Activated CD4-positive, alpha-beta T cell treated with anti-CD3 and anti-CD28 coated beads for 36 hours (primary cell): ENCODE measurements around the gene ZCWPW2. TPM values are rescaled to one million over a fixed set of nuclear protein-coding genes. Genes with fewer than 3 reads are reported as not detected.

Source experiments
- ATAC-seq: fragments of 200-7000 bp; cut with Tn5 transposase; one replicate; pipeline ENCODE4 v1.10.0; 2021; ENCODE audit warnings: mild to moderate bottlenecking, moderate library complexity
- CTCF ChIA-PET: fragments of 350-600 bp; sonication (Branson Sonifier 250); formaldehyde crosslinking; loops from one replicate; lab custom pipeline; 2021; ENCODE audit warnings: antibody characterized with exemption; lab: Charles Lee
- POLR2A ChIA-PET: fragments of 350-600 bp; sonication (Branson Sonifier 250); formaldehyde crosslinking; loops from one replicate; lab custom pipeline; 2021; ENCODE audit warnings: antibody characterized with exemption, inconsistent platforms; lab: Charles Lee
- DNase-seq: peaks from one replicate; pipeline ENCODE4 v3.0.0-alpha.2; 2020
- H3K27ac Mint-ChIP-seq: one replicate; pipeline ENCODE4 v1.8.0; 2021; ENCODE audit warnings: mixed read lengths
- H3K27me3 Mint-ChIP-seq: one replicate; pipeline ENCODE4 v1.8.0; 2021; ENCODE audit warnings: mixed read lengths
- H3K36me3 Mint-ChIP-seq: one replicate; pipeline ENCODE4 v1.8.0; 2021; ENCODE audit warnings: low read depth, mixed read lengths
- H3K4me1 Mint-ChIP-seq: one replicate; pipeline ENCODE4 v1.8.0; 2021; ENCODE audit warnings: mixed read lengths
- H3K4me3 Mint-ChIP-seq: one replicate; pipeline ENCODE4 v1.8.0; 2021; ENCODE audit warnings: mild to moderate bottlenecking, moderate library complexity, mixed read lengths
- H3K9me3 Mint-ChIP-seq: one replicate; pipeline ENCODE4 v1.8.0; 2021; ENCODE audit warnings: low read depth, mixed read lengths
- intact Hi-C, 2 experiments: fragments of 100-400 bp; cut with DNase I in 1 of 2; cut with micrococcal nuclease in 1 of 2; formaldehyde crosslinking; loops; one replicate each; pipeline versions ENCODE4 v1.14.2 to v1.15.1; 2022 to 2024; cut with DNase I, micrococcal nuclease
- total RNA-seq, 2 experiments: library from RNA; stranded (reverse); gene quantifications; one replicate each; pipeline ENCODE4 v1.2.3, GENCODE V29; 2021

The ZCWPW2 gene
- total RNA-seq, 2 experiments from 2014 or later = 0.37 to 0.39 TPM

DNA sequence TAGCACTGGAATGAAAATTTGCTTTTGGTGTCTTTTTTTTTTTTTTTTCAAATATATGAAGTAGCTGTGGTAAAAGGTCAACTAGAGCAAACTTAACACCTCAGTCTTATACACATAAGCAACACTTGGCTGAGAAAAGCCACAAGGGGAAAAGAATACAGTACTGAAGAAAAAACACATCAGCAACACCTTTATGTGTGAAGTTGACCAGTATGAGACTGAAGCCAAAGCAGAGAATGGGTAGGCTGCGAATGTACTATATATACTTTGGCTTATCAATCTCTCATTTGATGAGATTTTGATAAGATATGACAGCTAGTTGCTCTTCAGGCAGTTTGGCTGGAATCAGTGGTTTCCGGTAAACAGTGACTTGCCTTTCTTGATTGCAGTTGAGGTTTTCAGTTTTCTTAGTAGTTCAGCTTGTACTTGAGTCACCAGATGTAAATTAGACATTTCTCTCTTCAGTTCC lies 22.0 kb upstream of the ZCWPW2 start:
- intact Hi-C loops = loop anchor here (1.0 to 10.0 kb wide), 8 partner anchors 9 to 1192 kb away; partner anchors contain the start of genes AZI2 (in 2 of the 2), SLC4A7 (in 2 of the 2), ZCWPW2 (in 2 of the 2) and CMC1 (in 1 of the 2)
- peak; percentile 54 for DNase-seq
- Mint-ChIP-seq H3K4me1 (peaks cover 14% of the 10 kb centered on the region), H3K4me3 (no peak overlapping the region), H3K27me3 (no peaks in the 10 kb centered on the region), H3K36me3 (peaks cover 16% of the 10 kb centered on the region), H3K9me3 (no peaks in the 10 kb centered on the region), H3K27ac (no peak overlapping the region)
- CTCF ChIA-PET = interaction anchor here (0.6 to 4.7 kb wide), 12 partner anchors 8 to 646 kb away, joined by 3 to 43 read pairs (median 6); partner anchors contain the start of genes AZI2, EOMES and ZCWPW2
- ATAC-seq = peak; percentile 89
- POLR2A ChIA-PET = interaction anchor here (0.6 to 1.4 kb wide), 4 partner anchors 22 to 615 kb away, joined by 3 to 12 read pairs (median 4); partner anchors contain the start of genes AZI2 and ZCWPW2

DNA sequence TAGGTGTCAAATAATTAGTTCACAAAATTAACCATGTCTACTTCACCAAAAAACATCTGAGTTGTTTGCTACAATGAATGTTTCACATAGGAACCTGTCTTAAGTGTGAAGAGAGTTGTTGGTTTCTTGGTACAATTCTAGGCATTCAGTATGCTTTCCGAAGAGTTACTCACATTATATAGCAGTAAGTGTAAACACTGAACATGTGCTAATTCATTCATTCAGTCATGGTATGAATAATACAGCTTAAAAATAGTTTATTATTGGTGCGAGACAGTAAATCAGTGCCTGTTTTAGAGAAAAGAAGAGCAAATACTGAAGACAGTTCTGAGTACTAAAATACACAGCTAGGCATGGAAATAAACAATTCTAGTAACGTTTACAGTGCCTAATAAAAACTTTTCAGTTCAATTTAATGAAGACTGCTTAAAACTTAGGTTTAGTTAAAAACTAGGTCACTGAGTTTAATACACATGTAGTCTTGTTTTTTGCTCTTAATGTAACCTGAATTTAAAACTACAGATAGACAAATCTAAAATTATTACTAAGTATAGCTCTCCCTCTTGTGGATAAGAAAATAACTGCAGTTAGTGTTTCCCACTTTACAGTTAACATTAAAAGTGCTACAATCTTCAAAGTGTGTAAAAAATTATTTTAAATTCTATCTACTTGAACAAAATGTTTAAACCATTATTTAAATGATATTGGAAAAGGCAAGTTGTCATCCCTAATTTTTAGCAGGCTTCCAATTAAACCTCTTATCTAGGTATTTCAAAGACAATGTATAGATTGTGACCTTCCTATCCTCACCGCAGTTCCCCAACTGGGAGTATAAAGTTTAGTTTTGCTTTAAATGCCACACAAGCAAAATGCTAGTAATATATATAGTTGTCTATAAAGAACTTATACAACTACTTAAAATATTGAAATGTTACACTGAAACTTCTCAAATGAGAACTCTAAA lies 20.1 kb upstream of the ZCWPW2 start:
- H3K27me3 Mint-ChIP-seq = no peaks in the 10 kb centered on the region
- POLR2A ChIA-PET = no interaction called here
- H3K9me3 Mint-ChIP-seq = no peaks in the 10 kb centered on the region
- intact Hi-C loops = loop anchor here (1.0 to 10.0 kb wide), 5 partner anchors 86 to 1194 kb away; partner anchors contain the start of genes SLC4A7 (in 2 of the 2) and CMC1 (in 1 of the 2)
- H3K36me3 Mint-ChIP-seq = peaks cover 13% of the 10 kb centered on the region
- H3K27ac Mint-ChIP-seq = no peak overlapping the region
- CTCF ChIA-PET = interaction anchor here (0.5 to 4.7 kb wide), 20 partner anchors 8 to 648 kb away, joined by 3 to 43 read pairs (median 4); partner anchors contain the start of genes AZI2, EOMES and ZCWPW2
- no peak overlapping the region for H3K4me3 Mint-ChIP-seq
- H3K4me1 Mint-ChIP-seq = peaks cover 14% of the 10 kb centered on the region
- no peak for ATAC-seq
- DNase-seq = no peak

DNA sequence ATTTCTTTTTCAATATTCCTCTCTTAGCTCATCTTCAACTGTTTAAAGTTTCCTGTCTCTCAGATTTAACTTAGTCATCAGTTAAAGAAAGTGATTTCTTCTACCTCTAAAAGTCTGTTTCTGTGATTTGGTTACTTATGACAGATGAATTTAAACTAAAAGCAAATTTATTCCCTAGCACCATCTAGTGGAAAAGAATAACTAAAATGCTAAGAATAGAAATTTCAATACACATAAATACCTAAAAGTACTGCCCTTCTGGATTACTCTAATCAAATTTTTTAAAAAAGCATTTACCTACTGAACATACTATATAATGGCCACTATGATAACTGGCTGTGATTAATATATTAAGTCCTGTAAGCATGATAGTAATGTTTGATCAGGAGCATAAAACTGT lies 14.0 kb upstream of the ZCWPW2 start:
- H3K4me3 Mint-ChIP-seq = no peak overlapping the region
- H3K4me1 Mint-ChIP-seq = peaks cover 6% of the 10 kb centered on the region
- CTCF ChIA-PET = interaction anchor here (0.9 to 1.8 kb wide), 3 partner anchors 9 to 622 kb away, joined by 4 to 7 read pairs (median 4); no protein-coding TSS in a partner anchor
- no peaks in the 10 kb centered on the region for H3K9me3 Mint-ChIP-seq
- no peak for DNase-seq
- ATAC-seq = no peak
- H3K27me3 Mint-ChIP-seq = no peaks in the 10 kb centered on the region
- H3K27ac Mint-ChIP-seq = no peak overlapping the region
- intact Hi-C loops = no loop called here
- H3K36me3 Mint-ChIP-seq = peaks cover 12% of the 10 kb centered on the region
- POLR2A ChIA-PET = no interaction called here

DNA sequence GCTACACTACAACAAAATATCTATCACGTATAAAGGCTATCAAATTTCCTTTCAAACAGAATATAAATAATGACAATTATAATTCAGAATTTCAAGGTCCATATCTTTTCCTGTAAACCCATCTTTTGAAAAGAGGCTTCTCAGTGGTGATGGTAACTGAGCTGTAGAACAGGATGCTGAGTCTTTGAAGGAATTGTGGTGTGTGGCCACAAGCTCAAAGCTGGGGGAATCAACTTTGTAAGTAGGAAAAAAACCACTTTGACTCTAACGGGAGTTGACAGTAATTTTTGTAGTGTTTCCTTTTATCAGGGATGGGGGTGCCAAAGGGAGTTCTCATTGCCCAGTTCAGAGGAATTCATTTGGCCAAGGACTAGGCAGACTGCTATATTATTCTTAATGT lies 13.3 kb upstream of the ZCWPW2 start:
- peaks cover 14% of the 10 kb centered on the region for H3K36me3 Mint-ChIP-seq
- no peaks in the 10 kb centered on the region for H3K27me3 Mint-ChIP-seq
- ChIA-PET POLR2A (no interaction called here), CTCF (interaction anchor here (0.7 to 2.2 kb wide), 7 partner anchors 10 to 642 kb away, joined by 3 to 7 read pairs (median 4); partner anchors contain the start of gene EOMES)
- H3K4me3 Mint-ChIP-seq = no peak overlapping the region
- H3K4me1 Mint-ChIP-seq = peaks cover 6% of the 10 kb centered on the region
- no peak overlapping the region for H3K27ac Mint-ChIP-seq
- intact Hi-C loops = no loop called here
- no peaks in the 10 kb centered on the region for H3K9me3 Mint-ChIP-seq
- ATAC-seq (no peak), DNase-seq (no peak)

DNA sequence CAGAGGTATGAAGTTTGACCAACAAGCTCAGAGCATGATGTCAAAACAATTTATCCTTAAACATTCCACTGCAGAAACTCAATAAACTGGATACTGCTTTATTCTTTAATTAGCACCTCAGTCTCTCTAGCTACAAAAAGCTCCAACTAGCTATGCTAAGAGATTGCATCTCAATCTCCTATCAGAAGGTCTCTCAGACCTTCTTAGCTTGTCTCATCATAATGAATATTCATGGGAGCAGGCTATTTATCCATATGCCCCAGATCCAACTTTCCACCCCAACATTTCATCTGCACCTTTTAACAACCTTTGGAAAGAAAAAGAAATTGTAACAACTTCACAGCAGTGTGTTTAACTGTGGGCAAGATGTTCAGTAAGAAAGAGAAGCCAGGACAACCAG lies 11.3 kb upstream of the ZCWPW2 start:
- Mint-ChIP-seq H3K4me3 (no peak overlapping the region), H3K27me3 (no peaks in the 10 kb centered on the region), H3K4me1 (peaks cover 9% of the 10 kb centered on the region), H3K36me3 (peaks cover 9% of the 10 kb centered on the region), H3K27ac (no peak overlapping the region), H3K9me3 (no peaks in the 10 kb centered on the region)
- ATAC-seq (no peak), DNase-seq (no peak)
- CTCF ChIA-PET = interaction anchor here (0.6 to 5.7 kb wide), 6 partner anchors 10 to 625 kb away, joined by 3 to 43 read pairs (median 4); no protein-coding TSS in a partner anchor
- POLR2A ChIA-PET = no interaction called here
- intact Hi-C loops = no loop called here

DNA sequence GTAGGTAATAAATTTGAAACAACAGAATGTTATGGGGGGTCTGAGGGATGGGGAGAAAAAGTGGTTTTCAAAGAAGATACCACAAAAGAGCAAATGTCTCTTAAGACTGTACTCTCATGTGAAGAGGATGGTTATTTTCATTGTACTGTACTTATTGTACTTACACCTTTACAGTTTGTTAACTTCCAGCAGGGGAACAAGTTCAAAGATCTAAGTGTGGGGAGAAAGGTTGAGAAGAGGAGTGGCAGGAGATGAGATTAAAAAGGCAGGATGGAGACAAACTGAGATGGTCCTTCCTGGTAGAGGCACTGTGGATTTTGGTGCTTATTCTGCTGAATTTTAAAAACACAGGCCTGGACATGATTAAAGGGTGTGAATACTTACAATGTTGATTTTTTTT lies 5.4 kb upstream of the ZCWPW2 start:
- ATAC-seq (no peak), DNase-seq (no peak)
- H3K27ac Mint-ChIP-seq = no peak overlapping the region
- intact Hi-C loops = loop anchor here in 1 of 2 experiments (10.0 kb wide), 1 partner anchor 748 kb away; no protein-coding TSS in a partner anchor
- no peak overlapping the region for H3K4me3 Mint-ChIP-seq
- no peaks in the 10 kb centered on the region for H3K9me3 Mint-ChIP-seq
- peaks cover 13% of the 10 kb centered on the region for H3K36me3 Mint-ChIP-seq
- POLR2A ChIA-PET = no interaction called here
- no peaks in the 10 kb centered on the region for H3K27me3 Mint-ChIP-seq
- CTCF ChIA-PET = interaction anchor here (1.4 kb wide), 1 partner anchor 11 kb away, joined by 4 read pairs; no protein-coding TSS in a partner anchor
- peaks cover 44% of the 10 kb centered on the region for H3K4me1 Mint-ChIP-seq

DNA sequence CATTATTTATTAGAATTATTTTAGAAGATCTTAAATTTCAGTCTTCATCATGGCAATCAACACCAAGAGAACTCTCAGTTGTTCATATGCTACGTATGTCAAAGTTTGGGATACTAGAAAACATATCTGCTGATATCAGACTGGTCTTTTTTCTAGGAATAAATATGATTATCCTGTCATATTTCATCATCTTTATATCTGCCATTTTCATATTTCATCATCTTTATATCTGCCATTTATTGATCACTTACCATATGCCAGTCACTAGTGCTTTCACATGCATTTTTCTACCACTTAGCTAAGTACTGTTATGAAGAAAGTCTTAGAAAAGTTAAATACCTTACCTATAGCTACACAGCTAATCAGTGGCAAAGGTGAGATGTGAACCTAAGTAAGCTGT lies 2.8 kb upstream of the ZCWPW2 start:
- Mint-ChIP-seq H3K27ac (no peak overlapping the region), H3K36me3 (peaks cover 11% of the 10 kb centered on the region), H3K27me3 (no peaks in the 10 kb centered on the region), H3K9me3 (no peaks in the 10 kb centered on the region), H3K4me3 (no peak overlapping the region), H3K4me1 (peaks cover 52% of the 10 kb centered on the region)
- ChIA-PET POLR2A (no interaction called here), CTCF (no interaction called here)
- intact Hi-C loops = loop anchor here (5.0 to 10.0 kb wide), 5 partner anchors 293 to 978 kb away; partner anchors contain the start of gene NEK10 (in 1 of the 2)
- no peak for DNase-seq
- ATAC-seq = no peak

DNA sequence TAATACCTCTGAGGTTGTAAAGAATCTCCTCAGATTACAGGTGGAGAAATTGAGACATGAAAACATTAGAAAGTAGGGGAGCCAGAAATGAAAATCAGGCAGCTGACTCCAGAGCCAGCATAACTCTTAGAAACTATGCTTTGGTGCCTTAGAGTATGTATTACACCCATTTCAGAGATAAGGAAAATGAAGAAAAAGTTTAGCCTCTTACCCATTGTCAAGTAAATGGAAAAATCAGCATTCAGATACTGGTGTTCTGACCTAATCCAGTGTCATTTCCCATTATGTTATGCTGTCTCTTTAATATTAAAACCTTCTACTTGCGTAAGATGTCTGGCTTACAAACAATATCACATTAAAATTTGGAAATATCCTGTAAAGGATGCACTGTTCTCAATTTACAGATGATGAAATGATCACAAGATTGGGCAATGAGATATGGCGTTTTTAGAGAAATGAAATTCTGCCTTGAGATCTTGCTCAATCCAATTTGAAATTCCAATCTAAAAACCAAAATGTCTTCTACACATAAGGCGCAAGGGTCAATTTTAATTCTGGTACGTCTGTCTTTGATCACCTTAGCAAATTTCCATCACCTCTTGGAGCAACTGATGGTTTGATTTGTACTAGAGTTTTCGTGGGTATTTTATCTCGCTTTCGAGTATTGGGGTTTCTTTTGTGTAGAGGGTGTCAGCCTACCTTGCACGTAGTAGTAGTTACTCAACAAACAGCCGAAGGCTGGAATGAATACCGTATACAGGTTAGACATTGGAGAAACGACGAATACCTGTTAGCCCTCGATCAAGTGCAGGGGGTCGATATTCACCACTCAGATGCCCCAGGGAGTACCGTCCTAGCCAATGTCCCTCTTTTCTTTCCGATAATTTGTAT lies 902 bp upstream of the ZCWPW2 start:
- Mint-ChIP-seq H3K4me1 (peaks cover 52% of the 10 kb centered on the region), H3K4me3 (peak overlapping the region; percentile 98), H3K36me3 (peaks cover 22% of the 10 kb centered on the region), H3K27me3 (no peaks in the 10 kb centered on the region), H3K9me3 (peaks cover 2% of the 10 kb centered on the region), H3K27ac (peak overlapping the region; percentile 98)
- ChIA-PET CTCF (interaction anchor here (0.5 to 1.9 kb wide), 7 partner anchors 8 to 667 kb away, joined by 3 to 15 read pairs (median 4); no protein-coding TSS in a partner anchor), POLR2A (interaction anchor here (1.5 to 2.3 kb wide), 2 partner anchors 21 to 863 kb away, joined by 3 to 12 read pairs; partner anchors contain the start of gene SLC4A7)
- ATAC-seq (no peak), DNase-seq (peak; percentile 11)
- intact Hi-C loops = loop anchor here (1.0 to 10.0 kb wide), 11 partner anchors 21 to 980 kb away; partner anchors contain the start of genes CMC1 (in 2 of the 2), SLC4A7 (in 2 of the 2) and NEK10 (in 1 of the 2)

DNA sequence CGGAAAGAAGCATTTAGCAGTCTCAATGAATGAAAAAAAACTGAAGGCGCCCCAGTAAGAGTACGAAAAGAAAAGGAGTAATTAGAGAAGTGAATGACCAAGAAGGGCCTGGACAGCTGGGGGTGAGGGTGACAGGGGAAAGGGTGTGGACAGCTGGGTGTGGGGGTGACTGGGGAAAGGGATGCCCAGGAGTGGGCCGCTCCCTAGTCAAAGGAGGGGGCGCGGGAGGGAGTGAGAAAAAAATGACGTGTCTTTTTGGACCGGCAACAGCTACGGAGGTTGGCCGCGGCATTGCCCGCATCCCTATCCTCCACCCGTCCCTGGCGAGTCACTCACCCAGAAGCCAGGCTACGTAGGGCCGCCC lies 274 bp upstream of the ZCWPW2 start:
- Mint-ChIP-seq H3K27me3 (no peaks in the 10 kb centered on the region), H3K27ac (peak overlapping the region; percentile 98), H3K4me3 (peak overlapping the region; percentile 98), H3K36me3 (peaks cover 24% of the 10 kb centered on the region), H3K4me1 (peaks cover 47% of the 10 kb centered on the region), H3K9me3 (peaks cover 2% of the 10 kb centered on the region)
- no peak for DNase-seq
- ChIA-PET POLR2A (interaction anchor here (1.5 to 2.3 kb wide), 2 partner anchors 22 to 864 kb away, joined by 3 to 12 read pairs; partner anchors contain the start of gene SLC4A7), CTCF (interaction anchor here (0.5 to 1.9 kb wide), 7 partner anchors 9 to 61 kb away, joined by 3 to 15 read pairs (median 5); no protein-coding TSS in a partner anchor)
- peak; percentile 80 for ATAC-seq
- intact Hi-C loops = loop anchor here (1.0 to 10.0 kb wide), 11 partner anchors 21 to 981 kb away; partner anchors contain the start of genes CMC1 (in 2 of the 2), SLC4A7 (in 2 of the 2) and NEK10 (in 1 of the 2)
